MCF 10A (cell line): Measurements from ENCODE around the gene ACTL6B. TPM values are rescaled to one million over a fixed set of nuclear protein-coding genes. Genes with fewer than 3 reads are reported as not detected.

Experiments used
- BruUV-seq: library from RNA; stranded (reverse); fragments of 400-500 nt; replicated peaks from 2 replicates; lab custom pipeline; 2021; lab: Mats Ljungman, UMichigan
- CTCF ChIA-PET: fragments of 300-600 bp; sonication (Branson Sonifier 250); formaldehyde crosslinking; extraction: SDS; loops from one replicate; lab custom pipeline; 2021; ENCODE audit warnings: antibody characterized with exemption, inconsistent platforms; lab: Yijun Ruan, JAX
- POLR2A ChIA-PET: fragments of 300-600, 350-650 bp; sonication (Branson Sonifier 250); formaldehyde crosslinking; extraction: SDS; loops from one replicate; lab custom pipeline; 2020; ENCODE audit warnings: antibody characterized with exemption, inconsistent platforms; lab: Yijun Ruan, JAX
- DNase-seq: peaks from one replicate; pipeline ENCODE4 v3.0.0-alpha.2; 2018; ENCODE audit not compliant: unreplicated experiment
- H3K27ac Mint-ChIP-seq: one replicate; pipeline ENCODE4 v1.8.0; 2022; ENCODE audit warnings: mild to moderate bottlenecking, low read depth, mixed read lengths; ENCODE audit not compliant: unreplicated experiment
- H3K27me3 Mint-ChIP-seq: one replicate; pipeline ENCODE4 v1.8.0; 2022; ENCODE audit warnings: mixed read lengths; ENCODE audit not compliant: insufficient read depth, unreplicated experiment
- H3K36me3 Mint-ChIP-seq: one replicate; pipeline ENCODE4 v1.8.0; 2022; ENCODE audit warnings: mild to moderate bottlenecking, moderate library complexity, mixed read lengths; ENCODE audit not compliant: insufficient read depth, unreplicated experiment
- H3K4me1 Mint-ChIP-seq: one replicate; pipeline ENCODE4 v1.8.0; 2022; ENCODE audit warnings: mixed read lengths; ENCODE audit not compliant: insufficient read depth, unreplicated experiment
- H3K4me3 Mint-ChIP-seq: one replicate; pipeline ENCODE4 v1.8.0; 2022; ENCODE audit warnings: mild to moderate bottlenecking, moderate library complexity, mixed read lengths; ENCODE audit not compliant: unreplicated experiment
- H3K9me3 Mint-ChIP-seq: one replicate; pipeline ENCODE4 v1.8.0; 2022; ENCODE audit warnings: mixed read lengths; ENCODE audit not compliant: unreplicated experiment
- CTCF ChIP-seq: fragments of 200-600 bp; IDR thresholded peaks from one replicate; pipeline ENCODE4 v1.8.0; 2022; ENCODE audit warnings: antibody characterized with exemption, mild to moderate bottlenecking; ENCODE audit not compliant: unreplicated experiment
- intact Hi-C: fragments of 100-400 bp; cut with micrococcal nuclease; formaldehyde crosslinking; loops from 2 replicates; pipeline ENCODE4 v1.14.1; 2022
- total RNA-seq: library from RNA; stranded (reverse); gene quantifications from 2 replicates; pipeline ENCODE4 v1.2.3, GENCODE V29; 2022

ACTL6B gene
- total RNA-seq, 1 experiment from 2014 or later: not detected

GRCh38 chr7:100626055-100626454 lies 30.2 kb downstream of the ACTL6B start:
- ChIA-PET CTCF (interaction anchor here (0.5 to 1.1 kb wide), 4 partner anchors 34 to 173 kb away, joined by 3 read pairs; no protein-coding TSS in a partner anchor), POLR2A (interaction anchor here (0.7 to 2.6 kb wide), 5 partner anchors 14 to 530 kb away, joined by 3 to 7 read pairs (median 4); partner anchors contain the start of genes FBXO24, GNB2, LRCH4 and MOSPD3)
- H3K27ac Mint-ChIP-seq: no peak overlapping the region
- intact Hi-C loops: loop anchor here (5.0 kb wide), 1 partner anchor 46 kb away; the partner anchor contains the start of gene GNB2
- H3K27me3 Mint-ChIP-seq: no peaks in the 10 kb centered on the region
- no peaks in the 10 kb centered on the region for H3K36me3 Mint-ChIP-seq
- H3K4me3 Mint-ChIP-seq: peak overlapping the region; percentile 53
- no peak for DNase-seq
- no peaks in the 10 kb centered on the region for H3K9me3 Mint-ChIP-seq
- BruUV-seq: no TSS peak
- peaks cover 6% of the 10 kb centered on the region for H3K4me1 Mint-ChIP-seq
- no peak for TF ChIP-seq CTCF

GRCh38 chr7:100623951-100624824 lies 32.1 kb downstream of the ACTL6B start:
- CTCF ChIA-PET: interaction anchor here (0.6 kb wide), 1 partner anchor 521 kb away, joined by 3 read pairs; no protein-coding TSS in a partner anchor
- POLR2A ChIA-PET: interaction anchor here (0.8 kb wide), 1 partner anchor 12 kb away, joined by 4 read pairs; the partner anchor contains the start of gene MOSPD3
- Mint-ChIP-seq H3K27ac (peak overlapping the region; percentile 24), H3K36me3 (no peaks in the 10 kb centered on the region), H3K27me3 (no peaks in the 10 kb centered on the region), H3K9me3 (no peaks in the 10 kb centered on the region), H3K4me1 (peaks cover 6% of the 10 kb centered on the region), H3K4me3 (no peak overlapping the region)
- intact Hi-C loops: no loop called here
- DNase-seq: no peak
- BruUV-seq: no TSS peak
- no peak for TF ChIP-seq CTCF

GRCh38 chr7:100621554-100621953 lies 34.7 kb downstream of the ACTL6B start:
- H3K27me3 Mint-ChIP-seq: no peaks in the 10 kb centered on the region
- no TSS peak for BruUV-seq
- H3K9me3 Mint-ChIP-seq: no peaks in the 10 kb centered on the region
- ChIA-PET POLR2A (no interaction called here), CTCF (no interaction called here)
- intact Hi-C loops: no loop called here
- DNase-seq: no peak
- H3K27ac Mint-ChIP-seq: no peak overlapping the region
- H3K36me3 Mint-ChIP-seq: no peaks in the 10 kb centered on the region
- no peak for TF ChIP-seq CTCF
- H3K4me1 Mint-ChIP-seq: peaks cover 6% of the 10 kb centered on the region
- H3K4me3 Mint-ChIP-seq: no peak overlapping the region

- CTCF ChIA-PET: interaction anchor here (0.7 to 1.7 kb wide), 2 partner anchors 61 to 214 kb away, joined by 3 to 4 read pairs; no protein-coding TSS in a partner anchor
- H3K9me3 Mint-ChIP-seq: no peaks in the 10 kb centered on the region
- peaks cover 6% of the 10 kb centered on the region for H3K4me1 Mint-ChIP-seq
- intact Hi-C loops: no loop called here
- H3K27ac Mint-ChIP-seq: no peak overlapping the region
- POLR2A ChIA-PET: interaction anchor here (1.2 kb wide), 1 partner anchor 35 kb away, joined by 4 read pairs; the partner anchor contains the start of genes FBXO24 and LRCH4
- no peaks in the 10 kb centered on the region for H3K36me3 Mint-ChIP-seq
- BruUV-seq: no TSS peak
- no peak for TF ChIP-seq CTCF
- H3K27me3 Mint-ChIP-seq: no peaks in the 10 kb centered on the region
- DNase-seq: no peak
- no peak overlapping the region for H3K4me3 Mint-ChIP-seq
These were observed 35.4 kb downstream of the ACTL6B start for GRCh38 chr7:100620804-100621203.
